ENCODE measurements around the gene PRG3.
"Not testable (repeated sequence)": the region's sequence is repeated elsewhere in the genome, so short reads cannot be mapped to it uniquely, and the experiment has no call there.

The PRG3 gene

DNA sequence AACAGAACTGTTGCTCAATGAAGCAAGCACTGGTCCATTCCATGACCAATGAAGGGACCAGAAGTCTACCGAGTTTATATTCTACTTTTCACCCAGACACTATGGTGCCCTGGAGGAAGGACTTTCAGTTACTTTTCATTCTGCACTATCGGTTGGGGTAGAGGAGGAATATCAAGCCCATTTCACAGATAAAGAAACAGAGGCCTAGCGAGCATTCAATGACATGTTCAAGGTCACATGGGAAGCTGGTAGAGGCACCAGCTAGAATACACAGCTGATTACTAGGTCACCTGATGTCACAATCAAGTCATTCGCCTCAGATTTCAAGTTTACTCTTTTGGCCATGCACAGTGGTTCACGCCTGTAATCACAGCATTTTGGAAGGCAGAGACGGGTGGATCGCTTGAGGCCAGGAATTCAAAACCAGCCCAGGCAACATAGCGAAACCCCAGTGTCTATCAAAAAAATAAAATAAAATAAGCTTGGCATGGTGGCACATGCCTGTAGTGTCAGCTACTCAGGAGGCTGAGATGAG lies 27.1 kb upstream of the PRG3 start:
- no peak for DNase-seq

DNA sequence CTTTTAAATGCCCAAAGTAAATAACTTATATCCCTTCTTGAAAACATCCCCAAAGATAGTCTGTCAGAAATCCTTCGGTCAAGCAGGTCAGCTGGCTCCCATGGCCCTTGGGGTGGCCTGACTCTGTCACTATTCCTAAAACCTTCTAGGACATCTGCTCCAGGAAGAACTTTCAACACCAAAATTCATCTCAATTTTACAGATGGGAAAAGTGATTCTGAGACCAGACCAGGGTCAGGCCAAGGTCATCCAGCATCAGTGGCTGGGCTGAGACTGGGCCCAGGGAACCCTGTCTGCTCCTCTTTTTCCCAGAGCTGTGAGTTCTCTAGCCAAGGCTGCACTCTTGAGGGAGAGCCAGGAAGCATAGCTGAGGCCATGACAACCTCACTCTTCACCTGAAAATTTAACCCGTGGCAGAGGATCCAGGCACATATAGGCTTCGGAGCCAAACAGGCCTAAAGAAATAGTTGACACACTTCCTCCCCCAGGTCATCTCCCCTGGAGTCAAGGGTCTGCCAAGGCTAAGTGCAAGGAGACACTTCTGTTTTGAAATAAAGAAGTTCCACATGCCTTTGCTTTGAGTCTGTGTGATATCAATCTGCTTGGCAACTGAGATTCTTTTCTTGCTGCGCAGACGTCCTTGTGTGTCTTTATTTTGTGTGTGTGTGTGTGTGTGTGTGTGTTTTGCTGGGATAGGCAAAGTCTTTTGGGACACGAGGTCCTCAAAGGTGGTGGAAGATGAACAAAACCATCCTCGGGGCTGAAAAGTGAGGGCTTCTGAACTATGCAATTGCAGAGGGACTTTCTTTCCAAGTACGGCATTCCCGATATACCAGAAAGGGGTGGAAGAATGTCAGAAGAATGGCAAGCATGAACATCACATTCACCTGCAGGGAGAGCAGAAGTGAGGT lies 26.3 kb upstream of the PRG3 start:
- no peak for DNase-seq

DNA sequence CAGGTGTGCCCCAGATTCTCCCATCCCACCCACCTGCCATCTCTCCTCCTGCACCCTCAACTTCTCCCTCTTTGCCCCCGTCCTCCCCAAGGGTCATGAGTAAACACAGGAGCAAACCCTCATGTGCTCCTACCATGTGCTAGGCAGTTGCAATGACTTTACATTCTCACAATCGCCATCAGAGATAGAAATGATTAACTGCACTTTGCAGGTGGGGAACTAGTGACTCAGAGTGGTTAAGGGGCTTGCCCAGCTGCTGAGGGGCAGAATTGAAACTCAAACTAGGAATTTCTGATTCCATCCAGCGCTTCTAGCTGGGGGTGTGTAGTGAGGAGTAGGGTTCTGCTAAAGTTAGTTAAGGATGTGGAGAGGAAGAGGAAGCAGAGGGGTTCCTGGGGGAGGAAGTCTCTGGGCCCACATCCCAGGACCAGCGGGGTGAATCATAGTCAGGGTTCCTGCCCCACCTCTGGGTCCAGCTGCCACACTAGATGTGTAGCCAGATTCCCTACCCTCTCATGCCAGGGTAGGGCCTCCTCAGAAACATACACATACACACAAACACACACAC lies 25.5 kb upstream of the PRG3 start:
- peak; percentile 39 to 49 for DNase-seq

GRCh38 chr11:57405271-57405860 lies 24.4 kb upstream of the PRG3 start:
- DNase-seq = no peak

DNA sequence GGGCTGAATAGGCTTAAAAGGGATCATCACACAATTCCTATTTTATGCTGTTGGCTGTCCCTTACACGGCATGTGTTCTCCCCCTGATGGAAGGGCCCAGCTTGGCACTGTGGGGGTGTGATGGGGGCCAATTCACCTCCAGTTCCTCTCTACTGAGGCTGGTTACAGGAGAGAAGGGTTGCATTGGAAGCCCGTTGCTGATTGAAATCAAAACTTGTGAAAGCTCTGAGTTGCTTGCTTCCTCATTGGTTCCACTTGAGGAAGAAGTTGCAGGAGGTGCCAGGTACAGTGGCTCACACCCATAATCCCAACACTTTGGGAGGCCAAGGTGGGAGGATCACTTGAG lies 22.8 kb upstream of the PRG3 start:
- no peak for DNase-seq

DNA sequence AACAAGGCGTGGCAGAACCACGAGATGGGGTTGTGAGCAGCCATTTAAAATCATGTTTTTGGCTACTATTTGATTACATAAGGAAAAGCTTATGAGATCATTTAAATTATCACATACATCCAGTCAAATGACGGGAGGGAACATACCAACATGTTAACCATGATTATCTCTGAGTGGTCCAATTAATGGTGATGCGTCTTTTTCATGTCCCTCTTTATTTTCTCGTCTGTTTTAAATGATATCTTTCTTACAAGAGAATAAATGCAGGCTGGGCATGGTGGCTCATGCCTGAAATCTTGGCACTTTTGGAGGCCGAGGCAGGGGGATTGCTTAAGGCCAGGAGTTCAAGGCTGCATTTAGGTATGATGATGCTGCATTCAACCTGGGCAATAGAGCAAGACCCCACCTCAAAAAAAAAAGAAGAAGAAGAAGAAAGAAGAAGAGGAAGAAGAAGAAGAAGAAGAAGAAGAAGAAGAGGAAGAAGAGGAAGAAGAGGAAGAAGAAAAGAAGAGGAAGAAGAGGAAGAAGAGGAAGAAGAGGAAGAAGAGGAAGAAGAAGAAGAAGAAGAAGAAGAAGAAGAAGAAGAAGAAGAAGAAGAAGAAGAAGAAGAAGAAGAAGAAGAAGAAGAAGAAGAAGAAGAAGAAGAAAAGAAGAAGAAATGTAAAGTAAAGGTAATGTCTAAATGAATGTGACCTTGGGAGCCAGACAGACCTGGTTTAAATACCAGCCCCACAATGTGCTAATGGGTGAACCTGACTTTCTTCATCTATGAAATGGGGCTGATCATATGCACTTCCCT lies 22.3 kb upstream of the PRG3 start:
- DNase-seq = not testable (repeated sequence)

GRCh38 chr11:57402188-57403002 lies 21.4 kb upstream of the PRG3 start:
- no peak for DNase-seq

- no peak for DNase-seq
Measured at GRCh38 chr11:57399972-57400578, 19.1 kb upstream of the PRG3 start.

DNA sequence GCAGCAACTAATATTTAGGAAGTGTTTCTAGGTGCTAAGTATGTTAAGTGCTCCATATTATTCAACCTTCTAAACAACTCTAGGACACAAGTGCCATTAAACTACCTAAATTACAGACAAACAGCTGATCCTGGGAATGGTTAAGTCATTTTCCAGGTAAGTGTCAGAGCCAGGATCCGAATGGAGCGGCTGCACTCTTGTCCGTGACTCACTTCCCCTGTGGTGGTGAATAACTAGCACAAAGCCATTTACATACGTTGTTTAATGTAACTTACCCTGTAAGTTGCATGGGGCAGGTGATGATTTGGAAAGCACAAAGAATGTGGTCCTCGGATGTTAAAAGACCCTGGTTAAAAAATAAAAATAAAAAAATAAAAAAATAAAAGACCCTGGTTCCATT lies 18.3 kb upstream of the PRG3 start:
- DNase-seq = no peak

GRCh38 chr11:57397394-57397990 lies 16.5 kb upstream of the PRG3 start:
- no peak for DNase-seq

GRCh38 chr11:57396744-57397143 lies 15.8 kb upstream of the PRG3 start:
- DNase-seq = no peak

DNA sequence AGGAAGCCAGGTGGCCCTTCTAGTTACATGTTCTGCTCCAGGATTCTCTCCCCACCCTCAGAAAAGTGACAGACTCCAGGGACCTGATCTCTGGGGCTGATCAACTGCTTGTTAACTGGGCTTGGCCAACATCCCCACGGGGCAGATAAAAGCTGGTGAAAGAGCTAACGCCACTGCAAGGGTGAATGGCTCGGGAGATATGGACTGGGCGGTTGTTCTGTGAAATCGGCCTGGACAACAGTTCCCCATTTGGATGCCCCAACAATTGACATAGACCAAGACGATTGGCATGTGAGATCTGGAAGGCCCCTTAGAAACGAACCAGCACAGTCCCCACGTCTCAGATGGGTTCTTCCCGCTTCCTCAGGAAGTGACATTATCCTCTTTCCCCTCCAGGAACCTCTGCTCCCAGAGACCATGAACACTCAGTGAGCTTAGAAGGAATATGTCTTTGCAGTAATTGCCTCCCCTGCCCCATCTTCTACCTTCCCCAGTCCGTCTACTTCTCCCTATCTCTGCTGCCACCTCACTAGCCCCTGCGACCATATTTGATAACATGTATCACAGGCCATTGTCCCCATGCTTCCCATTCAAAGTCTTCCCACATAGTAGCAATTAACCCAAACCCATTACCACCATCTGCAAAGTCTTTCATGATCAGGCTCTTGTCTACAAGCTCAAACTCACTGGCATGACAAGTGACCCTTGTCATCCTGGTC lies 15.1 kb upstream of the PRG3 start:
- no peak for DNase-seq

DNA sequence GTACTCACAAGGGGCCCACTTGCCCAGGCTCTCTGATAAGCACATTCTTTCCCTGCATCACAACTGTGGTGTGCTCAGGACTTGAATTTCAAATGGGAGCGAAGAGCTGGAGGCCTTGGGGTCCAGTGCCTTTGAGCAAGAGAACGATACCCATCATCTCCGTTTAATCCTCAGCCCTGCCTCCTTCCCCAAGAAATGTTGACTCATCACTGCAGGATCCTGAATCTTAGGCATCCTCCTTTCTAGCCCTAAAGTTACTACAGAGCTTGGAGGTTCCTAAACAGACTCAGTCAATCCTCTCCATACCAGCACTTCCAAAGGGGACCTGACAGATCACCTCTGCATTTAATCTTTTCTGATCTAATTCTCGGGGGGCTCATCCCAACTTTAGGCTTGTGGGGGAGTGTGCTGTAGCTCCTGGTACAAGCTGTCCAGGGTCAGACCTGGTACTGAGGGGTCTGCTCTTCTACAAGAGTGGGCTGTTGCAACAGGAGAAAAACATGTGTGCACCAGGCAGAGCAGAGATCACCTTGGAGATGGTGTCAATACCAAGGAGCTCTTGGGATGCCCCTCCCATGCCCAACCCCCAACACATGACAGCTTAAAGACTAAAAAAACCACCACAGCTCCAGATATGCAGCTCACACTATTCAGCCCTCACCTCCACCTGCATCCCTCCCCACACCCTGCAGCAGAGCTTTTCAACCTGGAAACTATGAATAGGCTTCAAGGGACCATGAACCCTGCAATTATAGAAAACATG lies 13.4 kb upstream of the PRG3 start:
- no peak for DNase-seq

DNA sequence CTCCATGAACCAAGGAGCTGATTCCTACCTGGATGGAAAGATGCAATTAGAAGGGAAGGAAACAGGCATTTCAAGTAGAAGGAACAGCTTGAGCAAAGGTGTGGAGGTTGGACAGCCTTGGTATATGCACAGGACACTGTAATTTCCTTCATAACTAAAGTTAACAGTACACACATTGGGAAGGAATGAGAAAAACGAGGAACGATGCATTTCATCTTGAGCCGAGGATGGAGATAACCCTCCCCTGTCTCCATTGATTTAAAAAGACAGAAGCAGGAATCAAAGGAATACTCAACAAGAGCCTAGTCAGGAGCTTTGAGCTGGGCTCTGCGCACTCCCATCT lies 11.8 kb upstream of the PRG3 start:
- DNase-seq = no peak

DNA sequence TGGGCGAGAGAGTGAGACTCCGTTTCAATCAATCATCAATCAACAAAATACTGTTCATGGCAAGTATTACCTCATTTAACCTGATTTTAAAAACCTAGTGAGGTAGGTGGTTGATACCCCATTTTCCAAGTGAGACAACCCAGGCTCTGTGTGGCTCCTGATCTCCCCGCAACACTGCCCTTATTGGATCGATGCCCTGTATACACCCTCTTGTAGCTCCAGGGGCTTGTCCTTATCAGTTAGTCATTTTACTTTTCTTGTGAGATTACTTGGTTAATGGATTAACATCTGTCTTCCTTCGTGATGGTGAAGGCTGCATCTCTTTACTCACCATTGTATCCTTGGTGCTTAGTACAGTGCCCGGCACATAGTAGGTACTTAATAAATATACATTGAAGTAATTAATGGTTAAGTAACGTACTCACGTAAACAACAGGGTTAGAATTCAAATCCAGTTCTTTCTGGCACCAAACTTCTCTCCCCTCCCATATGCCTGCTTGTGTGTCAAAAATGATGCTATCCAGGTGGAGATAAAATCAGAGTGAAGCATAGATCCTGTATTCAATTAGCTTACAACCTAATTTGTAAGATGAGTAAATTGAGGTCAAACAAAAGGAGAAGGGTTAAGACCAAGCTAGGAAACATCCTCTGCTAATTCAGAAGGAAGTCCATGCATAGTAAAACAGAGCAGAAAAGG lies 11.3 kb upstream of the PRG3 start:
- DNase-seq = no peak

DNA sequence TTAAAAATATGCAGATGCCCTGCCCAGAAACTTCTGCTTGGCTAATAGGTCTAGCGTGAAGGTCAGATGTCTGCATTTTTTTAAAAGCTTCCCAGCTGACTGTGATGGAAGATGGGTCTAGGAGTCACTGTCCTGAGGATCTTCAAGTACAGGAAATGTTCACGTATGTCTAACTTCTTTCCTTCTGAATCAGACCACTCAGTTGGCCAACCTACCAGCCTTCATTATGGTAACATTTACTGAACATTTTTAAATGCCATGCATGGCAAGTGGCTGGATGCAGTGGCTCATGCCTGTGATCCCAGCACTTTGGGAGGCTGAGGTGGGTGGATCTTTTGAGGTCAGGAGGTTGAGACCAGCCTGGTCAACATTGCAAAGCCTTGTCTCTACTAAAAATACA lies 10.6 kb upstream of the PRG3 start:
- no peak for DNase-seq

GRCh38 chr11:57391111-57391510 lies 10.2 kb upstream of the PRG3 start:
- no peak for DNase-seq

DNA sequence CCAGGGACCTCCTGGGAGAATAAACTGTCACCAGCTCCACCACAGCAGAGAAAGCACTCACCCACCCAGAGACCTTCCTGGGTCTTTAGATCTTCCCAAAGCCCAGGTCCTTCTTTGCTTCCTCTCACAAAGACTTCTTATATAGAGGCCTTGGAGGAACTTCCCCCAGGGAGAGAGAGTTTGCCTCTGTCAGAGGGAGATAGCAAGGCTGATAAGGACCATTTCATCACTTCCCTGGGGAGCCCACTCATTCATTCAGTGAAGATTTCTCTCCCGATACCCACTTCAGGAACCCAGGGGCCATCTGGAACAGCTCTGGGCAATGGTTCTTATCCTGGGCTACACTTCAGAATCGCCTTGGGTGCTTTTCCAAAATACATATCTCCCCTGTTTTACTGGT lies 9.6 kb upstream of the PRG3 start, which contains the start of gene PRG2:
Gene PRG2, minus strand, starts transcription at position 116 of the 400 bp plus-strand sequence. CDS start 706 bp downstream, outside the sequence.
- DNase-seq = no peak
